Fibroblast of lung (primary cell): ENCODE data around the gene DNAJC27.

ENCODE experiments used
- EZH2 ChIP-seq: IDR thresholded peaks from 2 replicates; pipeline ENCODE4 v1.5.1; 2012; ENCODE audit warnings: low read length, control low read depth, mild to moderate bottlenecking; ENCODE audit errors: missing control alignments
- TF ChIP-seq, protein P1 (sequence below), 2 donors: IDR thresholded peaks in 1 of 2; conservative IDR thresholded peaks in 1 of 2; 1 replicate in 1 of 2; 2 replicates in 1 of 2; pipeline ENCODE4 v1.5.1; 2011 to 2012; ENCODE audit warnings: low read length in 2 of 2, control low read depth in 1 of 2, inconsistent platforms in 1 of 2, low read depth in 1 of 2, mild to moderate bottlenecking in 1 of 2

GRCh38 chr2:24932715-24933114 lies 39.0 kb downstream of the DNAJC27 start:
- TF ChIP-seq, protein P1, sequence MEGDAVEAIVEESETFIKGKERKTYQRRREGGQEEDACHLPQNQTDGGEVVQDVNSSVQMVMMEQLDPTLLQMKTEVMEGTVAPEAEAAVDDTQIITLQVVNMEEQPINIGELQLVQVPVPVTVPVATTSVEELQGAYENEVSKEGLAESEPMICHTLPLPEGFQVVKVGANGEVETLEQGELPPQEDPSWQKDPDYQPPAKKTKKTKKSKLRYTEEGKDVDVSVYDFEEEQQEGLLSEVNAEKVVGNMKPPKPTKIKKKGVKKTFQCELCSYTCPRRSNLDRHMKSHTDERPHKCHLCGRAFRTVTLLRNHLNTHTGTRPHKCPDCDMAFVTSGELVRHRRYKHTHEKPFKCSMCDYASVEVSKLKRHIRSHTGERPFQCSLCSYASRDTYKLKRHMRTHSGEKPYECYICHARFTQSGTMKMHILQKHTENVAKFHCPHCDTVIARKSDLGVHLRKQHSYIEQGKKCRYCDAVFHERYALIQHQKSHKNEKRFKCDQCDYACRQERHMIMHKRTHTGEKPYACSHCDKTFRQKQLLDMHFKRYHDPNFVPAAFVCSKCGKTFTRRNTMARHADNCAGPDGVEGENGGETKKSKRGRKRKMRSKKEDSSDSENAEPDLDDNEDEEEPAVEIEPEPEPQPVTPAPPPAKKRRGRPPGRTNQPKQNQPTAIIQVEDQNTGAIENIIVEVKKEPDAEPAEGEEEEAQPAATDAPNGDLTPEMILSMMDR (conservative IDR thresholded peaks at IDR 0.05 in 1 of 2, IDR thresholded peaks at IDR 0.05 in 1 of 2; ENCODE audit: low read depth in 1 of 2, low read length in 2 of 2) = no peak
- TF ChIP-seq EZH2 = no peak
